IMR-90 (cell line): Measurements from ENCODE around the gene TBC1D1. TPM values are rescaled to one million over a fixed set of nuclear protein-coding genes. Genes with fewer than 3 reads are reported as not detected.

Experiments
- ATAC-seq: fragments of 200-7000 bp; cut with Tn5 transposase; 2 replicates; pipeline ENCODE4 v1.9.1; 2020; ENCODE audit warnings: low read depth, mild to moderate bottlenecking, moderate library complexity
- BruUV-seq: library from RNA; stranded (reverse); fragments of 400-500 nt; replicated peaks from 2 replicates; lab custom pipeline; 2021; lab: Mats Ljungman, UMichigan
- CTCF ChIA-PET: fragments of 300-600 bp; formaldehyde crosslinking; extraction: SDS; loops from one replicate; lab custom pipeline; 2021; ENCODE audit warnings: antibody characterized with exemption; lab: Yijun Ruan, JAX
- POLR2A ChIA-PET: fragments of 300-600 bp; sonication (Branson Sonifier 250); formaldehyde crosslinking; loops from one replicate; lab custom pipeline; 2022; ENCODE audit warnings: antibody characterized with exemption; ENCODE audit not compliant: unreplicated experiment; lab: Charles Lee
- DNase-seq: peaks from one replicate; pipeline ENCODE4 v3.0.0; 2013
- H2AFZ ChIP-seq: replicated peaks from 2 replicates; pipeline ENCODE3; 2013; ENCODE audit warnings: low read length, mild to moderate bottlenecking; ENCODE audit not compliant: poor library complexity
- H2AK5ac ChIP-seq: 2 replicates; pipeline ENCODE4 v1.6.1; 2013; ENCODE audit warnings: low read depth, low read length, inconsistent platforms
- H2AK9ac ChIP-seq: replicated peaks from 2 replicates; pipeline ENCODE3; 2013; ENCODE audit warnings: mild to moderate bottlenecking, low read depth, low read length, moderate library complexity; ENCODE audit not compliant: poor library complexity
- H2BK120ac ChIP-seq: 2 replicates; pipeline ENCODE4 v1.6.1; 2013; ENCODE audit warnings: low read depth, low read length, inconsistent platforms
- H2BK15ac ChIP-seq: 3 replicates; pipeline ENCODE4 v1.6.1; 2013; ENCODE audit warnings: low read depth, low read length, inconsistent platforms
- H2BK20ac ChIP-seq: 2 replicates; pipeline ENCODE4 v1.6.1; 2013; ENCODE audit warnings: low read depth, mild to moderate bottlenecking, inconsistent platforms, low read length, moderate library complexity
- H2BK5ac ChIP-seq: 2 replicates; pipeline ENCODE4 v1.6.1; 2013; ENCODE audit warnings: mild to moderate bottlenecking, low read depth, low read length, inconsistent platforms; ENCODE audit not compliant: poor library complexity, severe bottlenecking
- H3K14ac ChIP-seq: replicated peaks from 2 replicates; pipeline ENCODE4 v1.6.1; 2013; ENCODE audit warnings: low read depth, low read length, inconsistent platforms
- H3K18ac ChIP-seq: 2 replicates; pipeline ENCODE4 v1.6.1; 2013; ENCODE audit warnings: low read depth, low read length, control low read depth
- H3K23ac ChIP-seq: 2 replicates; pipeline ENCODE4 v1.6.1; 2013; ENCODE audit warnings: low read depth, low read length, inconsistent platforms
- H3K27ac ChIP-seq: 2 replicates; pipeline ENCODE4 v1.5.1; 2013; ENCODE audit warnings: mild to moderate bottlenecking, control low read depth, low read length; ENCODE audit not compliant: insufficient read depth
- H3K27me3 ChIP-seq: 2 replicates; pipeline ENCODE4 v1.6.1; 2013; ENCODE audit warnings: low read length; ENCODE audit not compliant: control insufficient read depth, insufficient read depth
- H3K36me3 ChIP-seq: 2 replicates; pipeline ENCODE4 v1.6.1; 2013; ENCODE audit warnings: low read length, mixed read lengths; ENCODE audit not compliant: control insufficient read depth, insufficient read depth
- H3K4ac ChIP-seq: 2 replicates; pipeline ENCODE4 v1.6.1; 2013; ENCODE audit warnings: low read depth, low read length, inconsistent platforms
- H3K4me1 ChIP-seq: 2 replicates; pipeline ENCODE4 v1.6.1; 2013; ENCODE audit warnings: low read length, mixed read lengths; ENCODE audit not compliant: control insufficient read depth, insufficient read depth
- H3K4me2 ChIP-seq: 2 replicates; pipeline ENCODE4 v1.6.1; 2013; ENCODE audit warnings: low read depth, mild to moderate bottlenecking, control low read depth, low read length, moderate library complexity
- H3K4me3 ChIP-seq: 2 replicates; pipeline ENCODE4 v1.5.1; 2013; ENCODE audit warnings: low read depth, mild to moderate bottlenecking, control low read depth, low read length, moderate library complexity; ENCODE audit not compliant: insufficient read depth
- H3K56ac ChIP-seq: 2 replicates; pipeline ENCODE4 v1.6.1; 2013; ENCODE audit warnings: low read length, inconsistent platforms; ENCODE audit not compliant: insufficient read depth; ENCODE audit errors: extremely low read depth
- H3K79me1 ChIP-seq, 2 experiments: 2 replicates each; pipeline ENCODE4 v1.6.1; 2013; ENCODE audit warnings: low read length in 2 of 2, inconsistent platforms in 1 of 2, low read depth in 1 of 2
- H3K9ac ChIP-seq: 2 replicates; pipeline ENCODE4 v1.6.1; 2013; ENCODE audit warnings: low read depth, low read length, control low read depth
- H3K9me1 ChIP-seq: 2 replicates; pipeline ENCODE4 v1.6.1; 2013; ENCODE audit warnings: low read length, inconsistent platforms; ENCODE audit not compliant: insufficient read depth
- H3K9me3 ChIP-seq: 2 replicates; pipeline ENCODE4 v1.6.1; 2013; ENCODE audit warnings: low read length; ENCODE audit not compliant: control insufficient read depth, insufficient read depth
- H4K20me1 ChIP-seq: 2 replicates; pipeline ENCODE4 v1.6.1; 2013; ENCODE audit warnings: low read length, inconsistent platforms; ENCODE audit not compliant: insufficient read depth
- H4K5ac ChIP-seq: 2 replicates; pipeline ENCODE4 v1.6.1; 2013; ENCODE audit warnings: mild to moderate bottlenecking, low read depth, low read length, control low read depth
- H4K8ac ChIP-seq, 2 experiments: 2 replicates each; pipeline ENCODE4 v1.6.1; 2013; ENCODE audit warnings: low read depth in 2 of 2, low read length in 2 of 2, control low read depth in 1 of 2, inconsistent platforms in 1 of 2
- H4K91ac ChIP-seq: 2 replicates; pipeline ENCODE4 v1.6.1; 2013; ENCODE audit warnings: low read depth, low read length, inconsistent platforms; ENCODE audit not compliant: insufficient read depth
- BHLHE40 ChIP-seq: fragments of 150-350 bp; IDR thresholded peaks from 2 replicates; pipeline ENCODE4 v1.6.1; 2016; ENCODE audit warnings: mild to moderate bottlenecking, low read depth, low read length
- CEBPB ChIP-seq: IDR thresholded peaks from 2 replicates; pipeline ENCODE4 v1.6.1; 2012; ENCODE audit warnings: low read depth, low read length, improper control_type of control experiment
- CHD1 ChIP-seq: IDR thresholded peaks from 2 replicates; pipeline ENCODE4 v1.6.1; 2012; ENCODE audit warnings: low read depth, low read length, improper control_type of control experiment
- CTCF ChIP-seq: conservative IDR thresholded peaks from 2 replicates; pipeline ENCODE4 v1.5.1; 2012; ENCODE audit warnings: mild to moderate bottlenecking, low read depth, low read length, improper control_type of control experiment
- FOS ChIP-seq: fragments of 150-350 bp; IDR thresholded peaks from 2 replicates; pipeline ENCODE4 v1.6.1; 2016; ENCODE audit warnings: low read depth, low read length
- MAFK ChIP-seq: IDR thresholded peaks from 2 replicates; pipeline ENCODE4 v1.6.1; 2012; ENCODE audit warnings: low read depth, low read length, improper control_type of control experiment
- MAZ ChIP-seq: IDR thresholded peaks from 2 replicates; pipeline ENCODE4 v1.6.1; 2012; ENCODE audit warnings: low read depth, mild to moderate bottlenecking, low read length, improper control_type of control experiment, moderate library complexity, borderline replicate concordance
- MXI1 ChIP-seq: IDR thresholded peaks from 2 replicates; pipeline ENCODE4 v1.6.1; 2012; ENCODE audit warnings: low read depth, mild to moderate bottlenecking, low read length, moderate library complexity, borderline replicate concordance
- NFE2L2 ChIP-seq: fragments of 150-350 bp; IDR thresholded peaks from 2 replicates; pipeline ENCODE4 v1.6.1; 2016; ENCODE audit warnings: low read depth, mild to moderate bottlenecking, low read length
- POLR2A ChIP-seq: IDR thresholded peaks from 2 replicates; pipeline ENCODE4 v1.6.1; 2012; ENCODE audit warnings: mild to moderate bottlenecking, low read depth, low read length
- RAD21 ChIP-seq: IDR thresholded peaks from 2 replicates; pipeline ENCODE4 v1.6.1; 2012; ENCODE audit warnings: low read length, improper control_type of control experiment
- RCOR1 ChIP-seq: IDR thresholded peaks from 2 replicates; pipeline ENCODE4 v1.6.1; 2012; ENCODE audit warnings: mild to moderate bottlenecking, low read length, improper control_type of control experiment; ENCODE audit not compliant: insufficient replicate concordance
- RFX5 ChIP-seq: IDR thresholded peaks from 2 replicates; pipeline ENCODE4 v1.8.0; 2012; ENCODE audit warnings: low read depth, mild to moderate bottlenecking, low read length, moderate library complexity
- SMC3 ChIP-seq: fragments of 150-350 bp; IDR thresholded peaks from 2 replicates; pipeline ENCODE4 v1.6.1; 2016; ENCODE audit warnings: low read depth, mild to moderate bottlenecking, antibody characterized with exemption, low read length, moderate library complexity
- dilution Hi-C: fragments of 300-500 bp; cut with HindIII; formaldehyde crosslinking; loops from one replicate; pipeline ENCODE4 v1.14.3; 2018; ENCODE audit warnings: low sequenced_read_pairs; ENCODE audit not compliant: unreplicated experiment
- in situ Hi-C: fragments of 300-500 bp; cut with MboI; formaldehyde crosslinking; loops from 3 replicates; pipeline ENCODE4 v1.14.3; 2019; ENCODE audit warnings: low sequenced_read_pairs, inconsistent platforms, mixed read lengths
- intact Hi-C: fragments of 100-400 bp; cut with micrococcal nuclease; formaldehyde crosslinking; loops from 2 replicates; pipeline ENCODE4 v1.10.0; 2022
- polyA plus RNA-seq, 3 experiments: library from polyadenylated mRNA; depleted of rRNA; stranded (reverse); fragments of >200 nt; gene quantifications; 2 replicates each; pipeline ENCODE4 v1.2.3, GENCODE V29; 2012; ENCODE audit warnings: low replicate concordance in 1 of 3
- total RNA-seq: library from RNA; depleted of rRNA; stranded (reverse); fragments of >200 nt; gene quantifications from 2 replicates; pipeline ENCODE4 v1.2.3, GENCODE V29; 2012
- TF ChIP-seq, protein P1 (sequence below): fragments of 150-350 bp; IDR thresholded peaks from 2 replicates; pipeline ENCODE4 v1.6.1; 2017; ENCODE audit warnings: mild to moderate bottlenecking, antibody characterized with exemption, low read length, low read depth
- TF ChIP-seq, protein P2 (sequence below): fragments of 150-350 bp; IDR thresholded peaks from 2 replicates; pipeline ENCODE4 v1.6.1; 2016; ENCODE audit warnings: low read depth, mild to moderate bottlenecking, low read length, moderate library complexity, borderline replicate concordance

The TBC1D1 gene
- total and polyA plus RNA-seq, 2 of the 4 experiments (the other 2 are of a cell fraction): 42.4 to 104 TPM

DNA sequence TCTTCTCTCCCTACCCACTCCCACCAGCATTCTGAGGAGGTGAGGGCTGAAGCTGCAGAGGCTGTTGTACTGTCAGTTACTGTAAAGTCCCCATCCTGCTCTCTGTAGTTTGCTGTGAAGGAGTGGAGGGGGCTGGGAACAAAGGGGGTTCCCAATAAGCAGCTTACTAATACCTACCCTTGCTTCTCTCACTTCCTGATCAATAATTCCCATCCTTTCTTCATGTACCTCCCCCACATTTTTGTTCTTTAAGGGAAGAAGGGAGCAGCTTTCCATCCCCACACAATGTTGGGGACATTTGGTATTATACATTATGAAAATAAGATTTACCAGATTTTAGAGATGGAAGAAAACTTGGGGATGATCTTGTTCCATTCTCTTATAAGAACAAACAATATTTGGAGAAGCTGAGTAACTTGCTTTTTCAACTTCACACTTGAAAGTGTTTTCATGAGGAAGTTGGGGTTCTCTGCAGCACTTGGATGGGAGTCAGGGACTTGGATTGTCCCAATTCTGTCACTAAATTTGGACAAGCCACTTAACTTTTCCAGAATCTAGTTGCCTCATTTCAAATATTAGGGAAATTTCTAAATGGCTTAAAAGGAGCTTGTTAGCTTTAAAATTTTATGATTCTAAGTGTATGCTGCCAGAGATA, 5.4 kb downstream of the TBC1D1 start:
- DNase-seq (no peak), ATAC-seq (no peak)
- Histone ChIP-seq H3K36me3 (no peaks in the 10 kb centered on the region), H2BK15ac (no peak overlapping the region), H2BK120ac (no peak overlapping the region), H3K9ac (no peak overlapping the region), H2AK9ac (no peak overlapping the region), H3K27me3 (peaks cover 41% of the 10 kb centered on the region), H3K18ac (no peak overlapping the region), H3K27ac (no peak overlapping the region), H4K5ac (no peak overlapping the region), H3K4me2 (no peak overlapping the region), H3K4me1 (no peaks in the 10 kb centered on the region), H2BK5ac (no peak overlapping the region), H3K4me3 (no peak overlapping the region), H2AK5ac (no peak overlapping the region), H2AFZ (no peak overlapping the region), H2BK20ac (no peak overlapping the region), H3K14ac (no peak overlapping the region), H3K56ac (no peak overlapping the region), H4K8ac (no peak overlapping the region), H3K79me1 (no peaks in the 10 kb centered on the region), H4K20me1 (no peaks in the 10 kb centered on the region), H3K9me3 (no peaks in the 10 kb centered on the region), H3K4ac (no peak overlapping the region), H4K91ac (no peak overlapping the region), H3K23ac (no peak overlapping the region), H3K9me1 (no peaks in the 10 kb centered on the region)
- POLR2A ChIA-PET: no interaction called here
- in situ Hi-C loops (no loop called here), intact Hi-C loops (no loop called here), dilution Hi-C loops (no loop called here)
- no TSS peak for BruUV-seq
- CTCF ChIA-PET: no interaction called here
- TF ChIP-seq BHLHE40 (no peak), MAZ (no peak), RFX5 (no peak), NFE2L2 (no peak), FOS (no peak), CHD1 (no peak), CEBPB (no peak), RAD21 (no peak), CTCF (no peak), POLR2A (no peak), SMC3 (no peak), MXI1 (no peak), MAFK (no peak), RCOR1 (no peak)
- TF ChIP-seq, protein P1, sequence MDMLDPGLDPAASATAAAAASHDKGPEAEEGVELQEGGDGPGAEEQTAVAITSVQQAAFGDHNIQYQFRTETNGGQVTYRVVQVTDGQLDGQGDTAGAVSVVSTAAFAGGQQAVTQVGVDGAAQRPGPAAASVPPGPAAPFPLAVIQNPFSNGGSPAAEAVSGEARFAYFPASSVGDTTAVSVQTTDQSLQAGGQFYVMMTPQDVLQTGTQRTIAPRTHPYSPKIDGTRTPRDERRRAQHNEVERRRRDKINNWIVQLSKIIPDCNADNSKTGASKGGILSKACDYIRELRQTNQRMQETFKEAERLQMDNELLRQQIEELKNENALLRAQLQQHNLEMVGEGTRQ: no peak
- TF ChIP-seq, protein P2, sequence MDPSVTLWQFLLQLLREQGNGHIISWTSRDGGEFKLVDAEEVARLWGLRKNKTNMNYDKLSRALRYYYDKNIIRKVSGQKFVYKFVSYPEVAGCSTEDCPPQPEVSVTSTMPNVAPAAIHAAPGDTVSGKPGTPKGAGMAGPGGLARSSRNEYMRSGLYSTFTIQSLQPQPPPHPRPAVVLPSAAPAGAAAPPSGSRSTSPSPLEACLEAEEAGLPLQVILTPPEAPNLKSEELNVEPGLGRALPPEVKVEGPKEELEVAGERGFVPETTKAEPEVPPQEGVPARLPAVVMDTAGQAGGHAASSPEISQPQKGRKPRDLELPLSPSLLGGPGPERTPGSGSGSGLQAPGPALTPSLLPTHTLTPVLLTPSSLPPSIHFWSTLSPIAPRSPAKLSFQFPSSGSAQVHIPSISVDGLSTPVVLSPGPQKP: no peak
